Brain pericyte (primary cell): Measurements from ENCODE around the gene MREG.
"Not testable (repeated sequence)": the region's sequence is repeated elsewhere in the genome, so short reads cannot be mapped to it uniquely, and the experiment has no call there.

ENCODE experiments used
- DNase-seq: peaks from one replicate; pipeline ENCODE4 v3.0.0-alpha.2; 2012; ENCODE audit warnings: low read depth, low spot score

Gene MREG

GRCh38 chr2:215958257-215958656 is 55.1 kb downstream of the MREG start:
- DNase-seq, result no peak

GRCh38 chr2:215957354-215958122 is 55.8 kb downstream of the MREG start:
- DNase-seq, result not testable (repeated sequence)

GRCh38 chr2:215952860-215953637 is 60.3 kb downstream of the MREG start:
- no peak for DNase-seq

GRCh38 chr2:215951558-215951957 is 61.8 kb downstream of the MREG start:
- no peak for DNase-seq

- no peak for DNase-seq
Measured at GRCh38 chr2:215949991-215950404, 63.4 kb downstream of the MREG start.

GRCh38 chr2:215948051-215948450 is 65.3 kb downstream of the MREG start:
- no peak for DNase-seq

- DNase-seq, result no peak
Measured at GRCh38 chr2:215946586-215946985, 66.8 kb downstream of the MREG start.

- DNase-seq, result no peak
Measured at GRCh38 chr2:215942194-215942593, 71.2 kb downstream of the MREG start.

- DNase-seq, result no peak
Measured at GRCh38 chr2:215941726-215942125, 71.6 kb downstream of the MREG start.

- no peak for DNase-seq
Measured at GRCh38 chr2:215940645-215941184, 72.6 kb downstream of the MREG start.

- no peak for DNase-seq
Measured at GRCh38 chr2:215937190-215937589, 76.2 kb downstream of the MREG start.

GRCh38 chr2:215933151-215933550 is 80.2 kb downstream of the MREG start:
- DNase-seq, result no peak

GRCh38 chr2:215931256-215931903 is 82.0 kb downstream of the MREG start:
- DNase-seq, result peak; percentile 60

GRCh38 chr2:215930505-215931253 is 82.7 kb downstream of the MREG start:
- DNase-seq, result no peak

GRCh38 chr2:215929602-215930335 is 83.6 kb downstream of the MREG start:
- no peak for DNase-seq

GRCh38 chr2:215928086-215928485 is 85.3 kb downstream of the MREG start:
- no peak for DNase-seq

- not testable (repeated sequence) for DNase-seq
Measured at GRCh38 chr2:215926992-215927391, 86.4 kb downstream of the MREG start.

GRCh38 chr2:215921895-215922294 is 91.5 kb downstream of the MREG start:
- peak; percentile 81 for DNase-seq

- DNase-seq, result peak; percentile 73
Measured at GRCh38 chr2:215920244-215921100, 92.9 kb downstream of the MREG start.
